PC-3 (cell line): Measurements from ENCODE around the gene HDAC5. TPM values are rescaled to one million over a fixed set of nuclear protein-coding genes. Genes with fewer than 3 reads are reported as not detected.
A peak's percentile ranks its signal among the peaks of the same experiment; 100 is the strongest.

Experiments used
- ATAC-seq: fragments of 200-7000 bp; cut with Tn5 transposase; 2 replicates; pipeline ENCODE4 v1.9.1; 2020; ENCODE audit warnings: mild to moderate bottlenecking, moderate library complexity
- BruUV-seq: library from RNA; stranded (reverse); fragments of 400-500 nt; replicated peaks from 2 replicates; lab custom pipeline; 2021; lab: Mats Ljungman, UMichigan
- CTCF ChIA-PET: fragments of 300-600 bp; sonication (Branson Sonifier 250); formaldehyde crosslinking; loops from one replicate; lab custom pipeline; 2022; ENCODE audit warnings: antibody characterized with exemption; lab: Charles Lee
- POLR2A ChIA-PET: fragments of 300-600 bp; sonication (Branson Sonifier 250); formaldehyde crosslinking; loops from one replicate; lab custom pipeline; 2022; ENCODE audit warnings: antibody characterized with exemption; ENCODE audit not compliant: unreplicated experiment; lab: Charles Lee
- DNase-seq: peaks from one replicate; pipeline ENCODE4 v3.0.0-alpha.2; 2015
- H2AFZ ChIP-seq: fragments of 300-600 bp; sonication (generic); 2 replicates; pipeline ENCODE4 v1.6.0; 2016; ENCODE audit warnings: antibody characterized with exemption, low read length
- H3F3A ChIP-seq: fragments of 300-600 bp; sonication (generic); one replicate; pipeline ENCODE4 v1.6.0; 2017; ENCODE audit warnings: antibody characterized with exemption, low read length, control low read depth, mild to moderate bottlenecking; ENCODE audit not compliant: unreplicated experiment
- H3K27ac ChIP-seq: fragments of 300-600 bp; sonication (generic); 2 replicates; pipeline ENCODE4 v1.5.1; 2016; ENCODE audit warnings: mild to moderate bottlenecking, low read length
- H3K27me3 ChIP-seq: fragments of 300-600 bp; sonication (generic); 2 replicates; pipeline ENCODE4 v1.6.1; 2016; ENCODE audit warnings: low read length, mixed read lengths
- H3K36me3 ChIP-seq: fragments of 300-600 bp; sonication (generic); 2 replicates; pipeline ENCODE4 v1.6.1; 2016; ENCODE audit warnings: low read depth, mixed run types, low read length, mixed read lengths
- H3K4me1 ChIP-seq: fragments of 300-600 bp; sonication (generic); 2 replicates; pipeline ENCODE4 v1.5.1; 2016; ENCODE audit warnings: low read length; ENCODE audit not compliant: insufficient read depth
- H3K4me2 ChIP-seq: fragments of 300-600 bp; sonication (generic); 2 replicates; pipeline ENCODE4 v1.6.0; 2016; ENCODE audit warnings: low read length
- H3K4me3 ChIP-seq: fragments of 300-600 bp; sonication (generic); 2 replicates; pipeline ENCODE4 v1.5.1; 2016; ENCODE audit warnings: mild to moderate bottlenecking, low read length, mixed read lengths
- H3K79me2 ChIP-seq: fragments of 300-600 bp; sonication (generic); 2 replicates; pipeline ENCODE4 v1.6.1; 2017; ENCODE audit warnings: low read length, mixed read lengths
- H3K9ac ChIP-seq: fragments of 300-600 bp; sonication (generic); 2 replicates; pipeline ENCODE4 v1.6.0; 2016; ENCODE audit warnings: mild to moderate bottlenecking, low read length
- H3K9me2 ChIP-seq: fragments of 300-600 bp; sonication (generic); replicated peaks from 2 replicates; pipeline ENCODE4 v1.6.1; 2016; ENCODE audit warnings: mixed run types, low read length, mixed read lengths
- H3K9me3 ChIP-seq: fragments of 300-600 bp; sonication (generic); 2 replicates; pipeline ENCODE4 v1.6.1; 2016; ENCODE audit warnings: low read length, mixed read lengths
- H4K20me1 ChIP-seq: fragments of 300-600 bp; sonication (generic); 2 replicates; pipeline ENCODE4 v1.6.1; 2016; ENCODE audit warnings: low read length, mixed read lengths
- EZH2 ChIP-seq: fragments of 300-600 bp; sonication (generic); IDR thresholded peaks from one replicate; pipeline ENCODE4 v1.6.1; 2017; ENCODE audit warnings: antibody characterized with exemption, mild to moderate bottlenecking, low read length; ENCODE audit not compliant: unreplicated experiment
- EZH2phosphoT487 ChIP-seq: fragments of 300-600 bp; sonication (generic); IDR thresholded peaks from 2 replicates; pipeline ENCODE4 v1.6.1; 2018; ENCODE audit warnings: mild to moderate bottlenecking, antibody characterized with exemption, low read length, borderline replicate concordance
- intact Hi-C: fragments of 100-400 bp; cut with micrococcal nuclease; formaldehyde crosslinking; loops from 2 replicates; pipeline ENCODE4 v1.9.0; 2023
- total RNA-seq: library from RNA; depleted of rRNA; stranded (reverse); fragments of >200 nt; gene quantifications from 2 replicates; pipeline ENCODE4 v1.2.3, GENCODE V29; 2014
- TF ChIP-seq, protein P1 (sequence below): fragments of 300-600 bp; sonication (generic); conservative IDR thresholded peaks from 2 replicates; pipeline ENCODE4 v1.5.1; 2017; ENCODE audit warnings: antibody characterized with exemption, low read depth, mild to moderate bottlenecking, low read length

HDAC5 gene
- total RNA-seq, 1 experiment from 2014 or later = 39.1 TPM

- ATAC-seq = no peak
- Histone ChIP-seq H3K9me3 (no peaks in the 10 kb centered on the region), H3K4me2 (no peak overlapping the region), H3K36me3 (no peaks in the 10 kb centered on the region), H3K4me3 (no peak overlapping the region), H3K4me1 (peaks cover 9% of the 10 kb centered on the region), H3K9me2 (no peaks in the 10 kb centered on the region), H3K27ac (no peak overlapping the region), H2AFZ (no peak overlapping the region), H3K79me2 (no peaks in the 10 kb centered on the region), H3K27me3 (no peaks in the 10 kb centered on the region), H4K20me1 (no peaks in the 10 kb centered on the region), H3F3A (no peaks in the 10 kb centered on the region), H3K9ac (no peak overlapping the region)
- no TSS peak for BruUV-seq
- DNase-seq = no peak
- intact Hi-C loops = no loop called here
- TF ChIP-seq EZH2phosphoT487 = no peak
- no peak for TF ChIP-seq EZH2
- TF ChIP-seq, protein P1, sequence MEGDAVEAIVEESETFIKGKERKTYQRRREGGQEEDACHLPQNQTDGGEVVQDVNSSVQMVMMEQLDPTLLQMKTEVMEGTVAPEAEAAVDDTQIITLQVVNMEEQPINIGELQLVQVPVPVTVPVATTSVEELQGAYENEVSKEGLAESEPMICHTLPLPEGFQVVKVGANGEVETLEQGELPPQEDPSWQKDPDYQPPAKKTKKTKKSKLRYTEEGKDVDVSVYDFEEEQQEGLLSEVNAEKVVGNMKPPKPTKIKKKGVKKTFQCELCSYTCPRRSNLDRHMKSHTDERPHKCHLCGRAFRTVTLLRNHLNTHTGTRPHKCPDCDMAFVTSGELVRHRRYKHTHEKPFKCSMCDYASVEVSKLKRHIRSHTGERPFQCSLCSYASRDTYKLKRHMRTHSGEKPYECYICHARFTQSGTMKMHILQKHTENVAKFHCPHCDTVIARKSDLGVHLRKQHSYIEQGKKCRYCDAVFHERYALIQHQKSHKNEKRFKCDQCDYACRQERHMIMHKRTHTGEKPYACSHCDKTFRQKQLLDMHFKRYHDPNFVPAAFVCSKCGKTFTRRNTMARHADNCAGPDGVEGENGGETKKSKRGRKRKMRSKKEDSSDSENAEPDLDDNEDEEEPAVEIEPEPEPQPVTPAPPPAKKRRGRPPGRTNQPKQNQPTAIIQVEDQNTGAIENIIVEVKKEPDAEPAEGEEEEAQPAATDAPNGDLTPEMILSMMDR = no peak
- POLR2A ChIA-PET = no interaction called here
- CTCF ChIA-PET = interaction anchor here (0.6 to 1.8 kb wide), 7 partner anchors 9 to 161 kb away, joined by 4 to 42 read pairs (median 8); partner anchors contain the start of gene HDAC5
Observed at GRCh38 chr17:44167181-44167861, 43.9 kb upstream of the HDAC5 start.

GRCh38 chr17:44164476-44164875 is 41.0 kb upstream of the HDAC5 start:
- H3K36me3 ChIP-seq = peaks cover 16% of the 10 kb centered on the region; the same call in 1 of the 2 replicates
- CTCF ChIA-PET = no interaction called here
- no TSS peak for BruUV-seq

More at GRCh38 chr17:44164476-44164875, 41.0 kb upstream of the HDAC5 start:
- Histone ChIP-seq H3K27me3 (no peaks in the 10 kb centered on the region), H3F3A (no peaks in the 10 kb centered on the region), H3K9me2 (no peaks in the 10 kb centered on the region), H4K20me1 (no peaks in the 10 kb centered on the region), H3K4me3 (no peak overlapping the region), H3K4me1 (peaks cover 4% of the 10 kb centered on the region), H3K9me3 (no peaks in the 10 kb centered on the region), H3K79me2 (no peaks in the 10 kb centered on the region), H3K27ac (no peak overlapping the region), H3K4me2 (no peak overlapping the region), H2AFZ (no peak overlapping the region), H3K9ac (no peak overlapping the region)
- ATAC-seq (no peak), DNase-seq (peak; percentile 1)
- POLR2A ChIA-PET = no interaction called here
- intact Hi-C loops = no loop called here
- TF ChIP-seq, protein P1 = no peak
- TF ChIP-seq EZH2phosphoT487 (no peak), EZH2 (no peak)
